HG03558 (cell line): ENCODE results near the gene KLF1.
"Not testable (repeated sequence)": the region's sequence is repeated elsewhere in the genome, so short reads cannot be mapped to it uniquely, and the experiment has no call there.

Source experiments
- ATAC-seq: cut with Tn5 transposase; IDR thresholded peaks from one replicate; pipeline ENCODE4 v1.9.1; 2021; ENCODE audit warnings: moderate number of reproducible peaks; ENCODE audit not compliant: unreplicated experiment; ENCODE audit errors: extremely low read depth

KLF1 gene

GRCh38 chr19:12886969-12887747 is at the start of gene KLF1:
TSS of gene KLF1 (minus strand) at chr19:12887201. CDS start at chr19:12887140, 61 bp downstream.
- ATAC-seq = no peak

GRCh38 chr19:12936582-12936981 is 49.6 kb upstream of the KLF1 start:
- ATAC-seq = no peak

GRCh38 chr19:12935071-12935470 is 48.1 kb upstream of the KLF1 start:
- no peak for ATAC-seq

- no peak for ATAC-seq
Observed at GRCh38 chr19:12933287-12934072, 46.5 kb upstream of the KLF1 start, which contains the start of gene FARSA. TSS of gene FARSA (minus strand) at chr19:12933711. CDS start at chr19:12933696, 15 bp downstream.

- no peak for ATAC-seq
Observed at GRCh38 chr19:12932392-12933286, 45.6 kb upstream of the KLF1 start.

GRCh38 chr19:12930002-12930645 is 43.1 kb upstream of the KLF1 start:
- ATAC-seq = no peak

GRCh38 chr19:12924621-12925310 is 37.8 kb upstream of the KLF1 start:
- no peak for ATAC-seq

GRCh38 chr19:12922959-12923358 is 36.0 kb upstream of the KLF1 start:
- ATAC-seq = no peak

GRCh38 chr19:12921047-12921446 is 34.0 kb upstream of the KLF1 start:
- no peak for ATAC-seq

- no peak for ATAC-seq
Observed at GRCh38 chr19:12918253-12918652, 31.3 kb upstream of the KLF1 start.

- not testable (repeated sequence) for ATAC-seq
Observed at GRCh38 chr19:12915860-12916259, 28.9 kb upstream of the KLF1 start.

GRCh38 chr19:12913851-12914690 is 27.1 kb upstream of the KLF1 start:
- ATAC-seq = no peak

GRCh38 chr19:12913011-12913561 is 26.1 kb upstream of the KLF1 start:
- ATAC-seq = no peak

- no peak for ATAC-seq
Observed at GRCh38 chr19:12912571-12912970, 25.6 kb upstream of the KLF1 start.

GRCh38 chr19:12907166-12907565 is 20.2 kb upstream of the KLF1 start:
- ATAC-seq = no peak

GRCh38 chr19:12899891-12900518 is 13.0 kb upstream of the KLF1 start:
- no peak for ATAC-seq

- ATAC-seq = no peak
Observed at GRCh38 chr19:12896460-12896859, 9.5 kb upstream of the KLF1 start.

- no peak for ATAC-seq
Observed at GRCh38 chr19:12893582-12893981, 6.6 kb upstream of the KLF1 start.
